SK-N-SH treated with all-trans-retinoic acid at 6 μM for 48 hours (cell line): ENCODE data around the gene KIAA0825.

Source experiments
- BACH2 ChIP-seq: fragments of 250-450 bp; sonication (Bioruptor Pico); IDR thresholded peaks from 2 replicates; pipeline ENCODE4 v1.9.0; 2021; ENCODE audit warnings: mild to moderate bottlenecking, borderline replicate concordance
- RARB ChIP-seq: fragments of 250-450 bp; sonication (Bioruptor Pico); IDR thresholded peaks from 2 replicates; pipeline ENCODE4 v1.8.0; 2021; ENCODE audit warnings: mild to moderate bottlenecking, moderate library complexity

DNA sequence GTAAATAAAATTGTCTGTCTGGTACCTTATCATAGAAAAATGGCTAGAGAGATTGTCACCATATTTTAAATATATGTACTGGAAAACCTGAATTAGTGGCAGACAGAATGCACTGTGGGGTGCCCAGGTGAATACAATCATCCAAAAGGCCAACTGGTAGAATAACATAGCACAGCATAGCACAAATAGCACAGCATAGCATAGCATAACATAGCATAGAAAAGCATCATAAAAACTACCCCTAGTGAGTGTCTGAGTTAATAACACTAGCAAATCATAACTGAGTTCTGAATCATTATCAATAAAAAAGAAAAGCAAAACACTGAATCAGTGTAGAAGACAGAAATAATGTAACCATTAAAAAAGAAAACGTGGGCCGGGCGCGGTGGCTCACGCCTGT is 102.3 kb downstream of the KIAA0825 start:
- TF ChIP-seq RARB (CRISPR knock-in tag) (no peak), BACH2 (CRISPR knock-in tag) (no peak)
